Tongue (tissue), 2 donors: Measurements from ENCODE around the gene POLR2E. TPM values are rescaled to one million over a fixed set of nuclear protein-coding genes. Genes with fewer than 3 reads are reported as not detected.
A peak's percentile ranks its signal among the peaks of the same experiment; 100 is the strongest.
"Not testable (repeated sequence)": the region's sequence is repeated elsewhere in the genome, so short reads cannot be mapped to it uniquely, and the experiment has no call there.

Experiments used
- DNase-seq: peaks from one replicate; pipeline ENCODE4 v3.0.0-alpha.2; 2015
- total RNA-seq: library from RNA; depleted of rRNA; stranded (reverse); fragments of >200 nt; gene quantifications from one replicate; pipeline ENCODE4 v1.2.3, GENCODE V29; 2014

The POLR2E gene
- 73.4 TPM for total RNA-seq

DNA sequence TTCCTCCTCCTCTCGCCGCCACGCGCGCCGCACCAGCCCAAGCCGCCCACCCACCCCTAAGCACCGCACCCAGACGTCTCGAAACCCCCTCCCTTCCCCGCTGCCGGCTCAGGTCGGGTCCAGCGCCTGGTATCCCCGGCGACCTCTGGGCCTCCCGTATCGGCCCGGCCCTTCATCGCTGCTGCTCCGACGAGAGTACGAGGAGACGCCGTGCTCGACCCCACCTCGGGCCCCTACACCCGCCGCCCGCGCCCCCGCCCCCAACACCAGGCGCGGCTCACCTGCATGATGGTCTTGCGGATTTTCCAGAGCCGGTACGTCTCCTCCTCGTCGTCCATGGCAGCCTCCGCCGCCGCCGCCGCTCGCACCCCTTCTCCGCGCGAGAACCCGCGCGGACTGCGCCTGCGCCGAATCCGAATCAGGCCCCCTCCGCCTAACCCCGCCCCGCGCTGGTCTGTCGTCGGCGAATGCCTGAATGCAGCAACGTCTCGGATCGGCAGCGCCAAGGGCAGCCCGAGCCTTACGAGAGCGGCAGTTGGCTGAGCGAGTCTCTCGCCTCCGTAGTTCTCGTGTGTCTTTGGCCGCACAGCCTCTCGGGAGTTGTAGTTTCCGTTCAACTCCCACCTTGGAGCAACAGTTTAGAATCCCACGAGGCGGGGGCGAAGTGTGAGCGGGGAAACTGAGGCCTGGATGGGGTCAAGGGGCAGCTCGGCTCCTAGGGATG, at the start of gene POLR2E:
Gene POLR2E (minus strand): TSS at position 398 of the 724 bp plus-strand sequence. CDS start 60 bp downstream, at position 338.
- peak; percentile 99 for DNase-seq

DNA sequence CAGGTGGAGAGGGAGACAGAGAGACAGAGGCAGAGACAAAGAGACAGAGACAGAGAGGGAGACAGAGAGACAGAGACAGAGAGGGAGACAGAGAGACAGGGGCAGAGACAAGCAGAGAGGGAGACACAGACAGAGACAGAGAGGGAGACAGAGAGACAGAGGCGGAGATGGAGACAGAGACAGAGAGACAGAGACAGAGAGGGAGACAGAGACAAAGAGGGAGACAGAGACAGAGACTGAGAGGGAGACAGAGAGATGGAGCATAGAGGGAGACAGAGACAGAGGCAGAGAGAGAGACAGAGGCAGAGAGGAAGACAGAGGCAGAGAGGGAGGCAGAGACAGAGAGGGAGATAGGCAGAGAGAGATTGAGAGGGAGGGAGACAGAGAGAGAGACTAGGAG, 49.6 kb upstream of the POLR2E start:
- no peak for DNase-seq

DNA sequence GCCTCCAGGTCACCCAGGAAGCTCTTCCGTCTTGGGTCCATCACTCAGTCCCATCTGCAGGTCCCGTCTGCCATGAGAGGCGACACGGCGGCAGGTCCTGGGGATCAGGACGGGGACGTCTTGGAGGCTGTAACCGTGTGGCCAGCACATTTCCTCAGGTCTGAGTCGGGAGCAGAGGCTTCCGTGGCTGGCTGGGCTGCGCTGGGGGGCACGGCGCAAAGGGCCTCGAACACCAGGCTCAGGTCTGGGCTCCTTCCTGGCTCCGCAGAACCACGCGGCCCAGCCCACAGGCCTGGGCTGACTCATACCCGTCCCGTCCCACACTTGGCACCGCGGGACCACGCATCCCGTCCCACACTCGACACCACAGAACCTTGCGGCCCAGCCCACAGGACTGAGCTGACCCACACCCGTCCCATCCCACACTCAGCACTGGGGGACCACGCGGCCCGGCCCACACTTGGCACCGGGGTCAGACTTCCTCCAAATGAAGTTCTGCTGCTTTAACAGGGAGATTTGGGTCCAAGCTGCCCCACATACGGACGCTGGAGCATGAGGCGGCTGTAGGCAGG, 48.7 kb upstream of the POLR2E start:
- no peak for DNase-seq

DNA sequence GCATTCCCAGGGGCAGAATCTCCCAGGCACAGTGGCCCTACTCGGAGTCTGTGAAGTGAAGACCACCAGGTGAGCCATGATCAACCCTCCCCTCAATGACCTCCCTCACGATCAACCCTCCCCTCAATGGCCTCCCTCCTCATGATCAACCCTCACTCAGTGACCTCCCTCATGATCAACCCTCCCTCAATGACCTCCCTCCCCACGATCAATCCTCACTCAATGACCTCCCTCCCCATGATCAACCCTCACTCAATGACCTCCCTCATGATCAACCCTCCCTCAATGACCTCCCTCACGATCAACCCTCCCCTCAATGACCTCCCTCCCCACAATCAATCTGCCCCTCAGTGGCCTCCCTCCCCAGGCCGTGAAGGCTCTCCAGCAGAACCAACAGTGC, 46.8 kb upstream of the POLR2E start:
- DNase-seq = no peak

DNA sequence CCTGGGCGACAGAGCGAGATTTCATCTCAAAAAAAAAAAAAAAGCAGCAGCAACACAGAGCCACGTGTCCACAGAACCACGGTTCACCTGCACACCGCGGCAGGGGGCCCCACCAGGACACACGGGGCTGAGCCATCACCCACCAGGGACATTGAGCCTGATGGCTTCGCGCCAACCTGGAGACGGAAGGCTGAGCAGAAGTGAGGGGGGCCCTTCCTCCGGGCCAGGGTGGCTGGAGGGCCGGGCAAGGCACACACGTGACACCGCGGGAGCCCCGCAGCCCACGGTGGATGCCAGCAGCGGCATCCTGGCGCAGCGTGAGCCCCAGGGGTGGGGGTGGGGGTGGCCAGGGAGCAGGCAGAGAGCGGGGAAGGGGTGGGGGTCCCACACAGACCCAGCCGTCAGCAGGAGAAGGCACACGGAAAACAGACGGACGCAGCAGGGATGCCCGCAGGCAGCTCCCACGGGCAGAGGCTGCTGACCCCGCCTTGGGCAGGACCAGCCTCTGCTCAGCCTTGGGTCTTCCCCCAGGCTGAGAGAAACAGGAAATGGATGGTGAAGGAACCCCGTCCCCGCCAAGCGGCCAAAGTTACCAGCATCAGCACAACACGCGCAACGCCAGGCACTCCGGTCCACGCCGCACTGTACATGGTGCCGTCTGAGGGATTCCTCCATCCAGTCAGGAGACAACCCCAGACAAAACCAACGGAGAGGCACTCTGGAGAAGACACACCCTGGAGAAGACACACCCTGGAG, 45.3 kb upstream of the POLR2E start:
- DNase-seq = no peak

DNA sequence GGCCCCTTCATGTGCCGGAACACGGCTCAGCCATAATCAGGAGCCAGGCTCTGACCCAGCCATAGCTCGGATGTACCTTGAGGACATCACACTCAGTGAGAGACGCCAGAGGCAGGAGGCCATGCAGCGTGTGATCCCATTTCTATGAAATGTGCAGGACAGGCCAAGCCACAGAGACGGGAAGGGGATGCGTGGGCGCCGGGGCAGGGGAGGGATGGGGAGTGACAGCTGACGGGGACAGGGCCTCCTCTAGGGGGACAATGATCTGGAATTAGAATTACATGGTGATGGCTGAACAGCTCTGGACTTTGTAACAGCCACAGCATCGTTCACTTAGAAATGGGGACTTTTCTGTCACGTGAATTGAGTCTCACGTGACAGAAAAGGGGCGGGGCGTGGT, 44.0 kb upstream of the POLR2E start:
- no peak for DNase-seq

DNA sequence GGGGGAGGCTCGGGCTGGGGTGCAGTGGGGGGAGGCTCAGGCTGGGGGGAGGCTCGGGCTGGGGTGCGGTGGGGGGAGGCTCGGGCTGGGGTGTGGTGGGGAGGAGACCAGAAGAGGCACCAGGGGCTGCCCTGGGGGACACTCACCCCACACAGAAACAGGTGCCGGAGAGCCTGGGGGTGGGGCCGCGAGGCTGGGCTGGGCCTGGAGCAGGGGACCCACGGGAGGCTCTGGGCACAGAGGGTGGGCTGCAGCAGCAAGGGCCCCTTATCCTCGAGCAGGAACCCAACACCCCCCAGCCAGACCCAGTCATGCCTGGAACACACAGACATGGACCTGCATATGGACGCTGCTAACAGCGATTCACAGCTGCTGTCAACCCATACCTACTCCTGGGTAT, 42.9 kb upstream of the POLR2E start:
- DNase-seq = no peak

DNA sequence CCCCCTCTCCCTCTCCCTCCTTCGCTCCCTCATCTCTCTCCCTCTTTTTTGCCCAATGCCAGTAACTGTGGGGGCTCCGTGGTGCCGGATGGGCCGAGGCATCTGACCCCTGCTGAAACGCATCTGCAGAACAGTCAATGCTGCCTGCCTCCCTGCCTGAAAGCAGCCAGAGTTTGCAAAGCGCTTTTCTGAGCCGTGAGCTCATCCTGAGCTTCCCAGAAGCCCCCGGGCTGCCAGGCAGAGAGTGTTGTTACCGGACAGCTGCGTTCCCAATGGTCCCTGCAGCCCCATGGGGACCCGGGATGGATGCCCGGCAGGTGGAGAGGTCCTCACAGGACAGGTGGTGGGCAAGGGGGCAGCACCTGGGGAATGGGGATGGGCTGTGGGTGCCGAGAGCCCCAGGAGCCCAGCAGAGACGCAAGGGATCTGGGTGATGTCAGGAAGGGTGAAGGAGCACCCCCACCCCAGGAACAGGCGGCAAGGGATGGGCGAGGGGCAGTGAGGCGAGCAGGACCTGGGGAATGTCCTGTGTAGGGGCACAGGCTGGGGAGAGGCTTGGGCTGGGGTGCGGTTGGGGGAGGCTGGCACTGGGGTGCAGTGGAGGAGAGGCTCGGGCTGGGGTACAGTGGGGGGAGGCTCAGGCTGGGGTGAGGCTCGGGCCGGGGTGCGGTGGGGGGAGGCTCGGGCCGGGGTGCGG, 41.6 kb upstream of the POLR2E start:
- peak; percentile 59 for DNase-seq

DNA sequence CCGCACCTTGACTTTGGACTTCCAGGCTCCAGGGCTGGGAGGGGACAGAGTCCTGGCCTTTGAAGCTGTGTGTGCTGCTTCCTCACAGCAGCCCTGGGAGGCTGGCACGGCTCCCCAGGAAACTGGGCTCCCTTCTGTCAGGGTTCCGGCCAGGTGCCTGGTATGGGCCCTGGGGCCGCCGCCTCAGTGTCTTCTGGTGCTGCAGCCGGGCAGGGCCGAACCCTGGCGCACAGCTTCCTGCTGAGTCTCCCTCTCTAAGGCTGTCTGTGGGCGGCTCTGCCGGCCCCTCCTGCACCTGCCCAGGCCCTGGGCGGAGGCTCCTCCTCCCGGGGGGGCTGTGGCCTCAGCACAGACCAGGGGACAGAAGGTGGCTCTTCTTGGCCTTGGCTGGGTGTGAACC, 41.0 kb upstream of the POLR2E start:
- DNase-seq = no peak

DNA sequence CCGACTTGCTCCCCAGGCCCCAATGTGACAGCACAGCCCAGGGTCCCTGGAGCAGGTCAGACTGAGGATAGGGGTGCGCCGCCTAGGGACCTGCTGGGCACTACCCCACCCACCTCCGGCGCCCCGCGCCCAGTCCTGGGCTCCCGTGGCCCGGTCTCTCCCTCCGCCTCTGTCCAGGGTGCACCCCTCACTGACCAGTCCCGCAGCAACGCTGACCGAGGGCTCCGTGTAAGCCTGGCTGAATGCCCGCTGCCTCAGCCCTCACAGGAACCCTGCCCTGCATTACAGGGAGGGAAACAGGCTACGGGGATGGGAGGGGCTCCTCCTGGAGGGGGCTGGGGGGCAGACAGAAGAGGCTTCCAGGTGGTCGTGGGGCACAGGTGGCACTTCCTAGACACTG, 40.3 kb upstream of the POLR2E start:
- no peak for DNase-seq

DNA sequence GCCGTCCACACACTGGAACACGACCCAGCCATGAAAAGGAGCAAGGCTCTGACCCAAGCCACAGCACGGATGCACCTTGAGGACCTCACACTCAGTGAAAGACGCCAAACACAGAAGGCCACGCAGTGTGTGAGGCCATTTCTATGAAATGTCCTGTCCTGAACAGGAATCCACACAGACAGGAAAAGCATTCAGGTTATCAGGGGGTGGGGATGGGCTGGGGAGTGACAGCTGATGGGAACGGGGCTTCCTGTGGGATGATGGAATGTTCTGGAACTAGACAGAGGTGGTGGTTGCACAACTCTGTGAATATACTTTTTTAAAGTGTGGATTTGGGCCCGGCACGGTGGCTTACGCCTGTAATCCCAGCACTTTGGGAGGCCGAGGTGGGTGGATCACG, 39.3 kb upstream of the POLR2E start:
- no peak for DNase-seq

DNA sequence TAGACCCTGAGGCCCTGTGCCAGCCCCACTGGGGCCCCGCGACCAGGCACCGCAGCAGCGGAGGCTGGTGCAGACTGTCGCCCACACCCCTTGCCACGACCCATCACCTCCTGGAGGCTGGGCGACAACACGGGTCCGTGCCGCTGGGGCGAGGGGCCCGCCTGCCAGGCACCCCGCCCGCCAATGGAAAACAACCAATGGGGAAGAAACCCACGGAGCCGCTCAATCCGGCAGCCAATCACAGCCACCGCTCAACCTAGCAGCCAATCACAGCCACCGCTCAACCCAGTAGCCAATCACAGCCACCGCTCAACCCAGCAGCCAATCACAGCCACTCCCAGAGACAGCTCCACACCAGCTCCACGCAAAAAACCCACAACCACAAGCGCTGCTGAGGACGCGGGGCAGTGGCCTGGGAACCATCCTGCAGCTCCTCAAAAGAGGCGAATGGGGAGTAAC, 38.3 kb upstream of the POLR2E start:
- DNase-seq = no peak

DNA sequence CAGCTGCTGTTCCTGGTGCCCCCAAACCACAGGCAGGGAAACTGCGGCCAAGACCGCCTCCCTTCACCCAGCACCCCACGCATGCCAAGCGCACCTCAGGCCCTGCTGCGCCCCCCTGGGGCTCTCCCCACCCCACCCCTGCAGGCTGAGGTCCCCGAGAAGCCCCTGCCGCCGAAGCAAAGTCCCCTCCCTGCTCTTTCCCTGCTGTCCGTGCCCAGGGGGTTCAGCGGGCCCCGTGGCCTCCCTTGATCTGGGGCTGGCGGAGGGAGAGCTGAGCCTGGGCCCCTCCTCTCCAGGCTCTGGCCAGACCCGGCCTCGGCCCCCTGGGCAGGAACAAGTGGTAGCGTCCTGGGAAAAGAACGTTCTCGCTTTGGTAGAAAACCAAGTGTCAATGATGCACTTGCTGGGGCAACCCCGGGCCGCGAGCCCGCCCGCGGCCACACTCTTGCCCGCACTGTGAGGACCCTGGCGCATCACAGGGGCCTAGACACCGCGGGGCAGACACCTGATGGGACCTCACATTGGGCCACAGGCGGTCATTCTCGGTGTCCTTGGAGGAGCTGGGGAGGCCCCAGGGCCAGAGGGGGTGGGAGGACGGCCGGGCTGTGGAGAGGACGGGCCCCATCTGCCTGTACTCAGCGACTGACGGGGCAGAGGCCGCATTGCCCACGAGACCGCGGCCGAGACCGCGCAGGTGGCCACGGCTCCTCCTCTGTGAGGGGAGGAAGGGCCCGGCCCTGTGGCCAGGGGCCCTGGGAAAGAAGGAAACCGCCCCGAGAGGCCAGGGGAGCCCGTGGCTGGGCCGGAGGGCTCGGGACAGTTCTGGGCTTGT, 37.6 kb upstream of the POLR2E start:
- DNase-seq = no peak

DNA sequence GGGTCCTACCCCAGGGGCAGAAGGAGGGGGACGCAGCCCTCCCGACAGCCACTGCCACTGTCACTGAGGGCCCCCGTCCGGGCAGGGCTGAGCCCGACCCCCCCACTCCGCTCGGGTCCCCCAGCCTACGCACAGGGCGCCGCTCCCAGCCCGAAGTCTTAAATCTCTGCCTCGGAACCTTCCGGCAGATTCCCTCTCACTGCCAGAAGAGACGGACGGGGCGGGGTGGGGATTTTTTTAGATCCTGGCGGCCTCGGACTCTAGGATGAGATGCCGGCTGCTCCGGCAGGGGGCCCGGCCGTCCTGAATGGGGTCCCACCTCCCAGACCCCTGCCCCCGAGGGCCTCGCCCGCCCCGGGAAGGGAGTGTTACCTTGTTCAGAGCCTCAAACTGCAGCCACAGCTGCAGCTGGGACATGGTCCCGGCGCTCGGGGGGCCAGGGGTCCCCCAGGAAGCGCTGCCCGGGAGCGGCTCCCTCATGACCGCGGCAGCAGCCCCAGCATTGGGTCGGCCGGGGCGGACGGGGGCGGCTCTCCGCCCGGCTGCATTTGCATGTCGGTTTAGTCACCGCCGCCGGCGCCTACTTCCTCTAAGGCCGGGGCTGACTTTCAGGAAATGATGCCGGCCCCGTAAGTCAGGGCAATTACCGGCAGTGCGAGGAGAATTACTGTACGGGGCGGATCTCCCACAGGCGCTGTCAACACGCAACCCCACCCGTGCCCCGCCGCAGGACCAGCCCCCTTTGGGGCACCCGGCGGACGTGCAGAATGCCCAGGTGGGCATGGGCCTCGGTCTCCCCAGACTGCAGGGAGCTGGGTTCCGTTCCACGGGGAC, 36.8 kb upstream of the POLR2E start:
- peak; percentile 82 for DNase-seq

DNA sequence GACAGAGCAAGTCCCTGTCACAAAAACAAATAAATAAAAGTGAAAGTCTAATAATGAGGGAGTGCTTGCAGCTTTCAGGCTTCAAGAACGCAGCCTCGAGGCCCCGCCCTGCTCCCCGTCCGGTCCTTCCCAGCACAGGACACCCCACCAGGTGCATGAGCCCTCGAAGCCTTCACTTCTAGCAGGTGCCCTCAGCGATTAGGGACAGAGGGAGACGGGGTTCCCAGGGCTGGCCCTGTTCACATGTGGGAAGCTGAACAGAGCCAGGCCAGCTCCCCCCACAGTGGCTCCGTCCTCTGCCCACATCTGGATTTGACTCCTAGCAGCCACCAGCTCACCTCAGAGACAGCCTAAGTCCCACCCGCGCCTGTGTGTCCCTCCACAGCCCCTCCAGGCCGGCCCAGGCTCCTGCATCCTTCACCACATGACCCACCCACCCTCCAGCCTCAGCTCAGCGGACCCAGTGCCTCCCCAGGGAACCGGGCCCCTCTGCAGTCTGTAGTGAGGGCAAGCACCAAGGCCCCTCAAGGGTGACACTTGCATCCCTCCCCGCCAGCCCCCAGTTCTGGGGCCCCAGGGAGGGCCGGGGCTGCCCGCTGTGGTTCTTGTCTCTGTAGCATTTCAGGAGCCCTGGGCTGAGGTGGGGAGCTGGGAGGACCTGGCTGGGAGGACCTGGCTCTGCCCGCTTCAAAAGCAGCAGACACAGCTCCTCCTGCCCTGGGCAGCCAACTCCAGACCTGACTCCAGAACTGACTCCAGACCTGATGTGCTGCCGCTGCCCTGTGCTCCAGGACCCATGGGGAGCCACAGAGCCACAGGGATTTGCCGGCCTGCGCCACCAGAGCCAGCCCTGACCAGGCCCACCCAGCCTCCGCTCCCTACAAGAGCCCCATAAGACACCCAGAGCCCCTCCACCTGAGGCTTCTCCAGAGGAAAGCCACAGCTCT, 35.9 kb upstream of the POLR2E start:
- DNase-seq = no peak

DNA sequence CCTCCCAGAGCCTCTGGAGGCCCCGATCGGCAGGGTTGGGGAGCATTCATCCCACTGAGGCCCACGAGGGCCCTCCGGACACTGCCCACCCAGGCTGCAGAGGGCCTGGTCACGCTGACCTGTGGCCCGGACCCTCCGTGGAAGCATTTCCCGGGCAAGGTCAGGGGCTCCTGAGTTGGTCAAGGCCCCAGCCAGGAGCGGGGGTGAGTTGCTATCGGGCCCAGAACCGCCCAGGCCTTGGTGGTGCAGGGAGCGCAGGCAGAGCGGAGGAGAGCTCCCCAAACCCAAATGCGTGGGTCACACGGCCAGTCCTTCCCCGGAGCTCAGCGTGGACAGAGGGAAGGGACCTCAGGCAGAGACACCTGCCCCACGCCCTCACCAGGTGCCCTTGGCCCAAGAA, 34.4 kb upstream of the POLR2E start:
- DNase-seq = no peak

DNA sequence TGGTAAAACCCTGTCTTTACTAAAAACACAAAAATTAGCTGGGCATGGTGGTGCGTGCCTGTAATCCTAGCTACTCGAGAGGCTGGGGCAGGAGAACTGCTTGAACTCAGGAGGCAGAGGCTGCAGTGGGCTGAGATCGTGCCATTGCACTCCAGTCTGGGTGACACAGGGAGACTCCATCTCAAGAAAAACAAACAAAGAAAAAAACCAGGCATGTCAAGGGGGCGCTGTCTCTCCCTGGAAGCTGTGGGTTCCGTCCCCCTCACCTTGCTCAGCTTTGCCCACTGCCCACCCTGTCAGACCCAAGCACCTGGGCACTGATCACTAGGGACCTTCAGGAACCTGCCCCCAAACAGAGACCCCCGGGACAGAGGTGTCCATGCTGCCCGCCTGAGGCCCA, 33.9 kb upstream of the POLR2E start:
- not testable (repeated sequence) for DNase-seq

DNA sequence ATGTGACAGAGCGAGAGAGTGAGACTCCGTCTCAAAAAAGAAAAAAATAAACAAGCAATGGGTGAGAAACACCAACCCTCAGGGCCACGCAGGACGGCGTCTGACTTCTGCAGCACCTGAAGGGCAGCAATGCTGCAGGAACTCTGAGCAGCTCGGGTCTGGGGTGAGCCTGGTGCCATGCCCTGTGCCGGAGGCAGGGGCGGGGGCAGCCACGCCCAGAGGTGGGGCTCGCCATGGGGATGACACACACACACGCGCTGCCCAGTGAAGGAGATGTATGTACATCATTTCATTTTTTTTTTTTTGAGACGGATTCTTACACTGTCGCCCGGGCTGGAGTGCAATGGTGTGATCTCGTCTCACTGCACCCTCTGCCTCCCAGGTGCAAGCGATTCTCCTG, 32.9 kb upstream of the POLR2E start:
- no peak for DNase-seq

DNA sequence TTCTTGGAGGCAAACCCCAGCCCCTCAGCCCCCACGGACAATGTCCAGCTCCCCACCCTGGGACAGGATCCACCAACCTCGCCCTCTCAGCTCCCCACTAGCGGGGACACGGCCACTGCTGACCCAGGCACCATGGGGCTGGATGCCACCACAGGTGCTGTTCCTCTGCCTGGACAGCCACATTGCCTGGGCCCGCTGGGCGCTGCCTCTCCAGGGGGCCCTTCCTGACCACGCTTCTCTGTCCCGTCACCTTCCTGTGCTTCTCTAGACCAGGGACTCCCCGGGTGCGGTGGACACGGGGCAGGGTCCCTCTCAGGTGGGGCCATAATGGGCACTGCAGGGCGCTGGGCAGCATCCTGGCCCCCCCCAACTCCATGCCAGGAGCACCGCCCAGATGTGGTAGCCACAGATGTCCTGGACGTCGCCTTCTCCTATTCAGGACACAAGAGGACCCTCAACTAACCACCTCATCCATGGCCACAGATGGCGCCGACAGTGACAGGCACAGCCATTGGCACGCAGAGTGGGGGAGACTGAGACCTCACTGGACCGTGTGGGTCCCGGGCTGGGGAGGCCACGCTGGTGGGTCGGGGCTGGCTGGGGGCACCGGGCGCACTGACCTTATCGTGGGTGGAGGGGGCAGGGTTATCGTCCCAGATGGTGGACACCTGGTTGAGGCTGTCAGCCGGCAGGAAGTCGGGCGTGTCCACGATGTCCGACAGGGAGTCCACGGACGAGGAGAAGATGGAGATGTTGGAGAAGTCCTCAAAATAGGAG, 32.0 kb upstream of the POLR2E start:
- no peak for DNase-seq
